CD1c-positive myeloid dendritic cell (primary cell): ENCODE data around the gene PCDHGA8.
"Not testable (repeated sequence)": the region's sequence is repeated elsewhere in the genome, so short reads cannot be mapped to it uniquely, and the experiment has no call there.

Experiments
- DNase-seq: peaks from one replicate; pipeline ENCODE4 v3.0.0-alpha.2; 2016; ENCODE audit errors: extremely low spot score

Gene PCDHGA8

GRCh38 chr5:141392429-141393198, at the start of gene PCDHGA8:
Gene PCDHGA8 (plus strand): TSS chr5:141392633. CDS start chr5:141392814, 181 bp downstream.
- no peak for DNase-seq

GRCh38 chr5:141342773-141343172, 49.7 kb upstream of the PCDHGA8 start:
- DNase-seq = no peak

GRCh38 chr5:141343242-141343952, 49.0 kb upstream of the PCDHGA8 start, which contains the start of gene PCDHGA3:
Gene PCDHGA3 (plus strand): TSS chr5:141343829. CDS start chr5:141344034, 205 bp downstream.
- peak; percentile 22 for DNase-seq

DNA sequence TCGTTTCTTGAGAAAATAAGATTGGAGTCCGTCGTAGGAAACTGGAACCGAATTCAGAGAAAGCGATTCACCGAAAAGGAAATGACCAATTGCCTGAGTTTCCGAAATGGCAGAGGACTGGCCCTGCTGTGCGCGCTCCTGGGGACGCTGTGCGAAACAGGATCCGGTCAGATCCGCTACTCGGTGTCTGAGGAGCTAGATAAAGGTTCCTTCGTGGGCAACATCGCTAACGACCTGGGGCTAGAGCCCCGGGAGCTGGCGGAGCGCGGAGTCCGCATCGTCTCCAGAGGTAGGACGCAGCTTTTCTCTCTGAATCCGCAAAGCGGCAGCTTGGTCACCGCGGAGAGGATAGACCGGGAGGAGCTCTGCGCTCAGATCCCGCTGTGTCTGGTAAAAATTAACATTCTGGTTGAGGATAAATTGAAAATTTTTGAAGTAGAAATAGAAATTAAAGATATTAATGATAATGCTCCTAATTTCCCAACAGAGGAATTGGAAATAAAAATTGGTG, 48.4 kb upstream of the PCDHGA8 start:
- no peak for DNase-seq

- no peak for DNase-seq
Observed at GRCh38 chr5:141345327-141345726, 47.1 kb upstream of the PCDHGA8 start.

GRCh38 chr5:141346017-141346416, 46.4 kb upstream of the PCDHGA8 start:
- DNase-seq = not testable (repeated sequence)

GRCh38 chr5:141349917-141350619, 42.4 kb upstream of the PCDHGA8 start, which contains the start of gene PCDHGB1:
Gene PCDHGB1 (plus strand): TSS chr5:141350099. CDS start chr5:141350261, 162 bp downstream.
- peak; percentile 47 for DNase-seq

DNA sequence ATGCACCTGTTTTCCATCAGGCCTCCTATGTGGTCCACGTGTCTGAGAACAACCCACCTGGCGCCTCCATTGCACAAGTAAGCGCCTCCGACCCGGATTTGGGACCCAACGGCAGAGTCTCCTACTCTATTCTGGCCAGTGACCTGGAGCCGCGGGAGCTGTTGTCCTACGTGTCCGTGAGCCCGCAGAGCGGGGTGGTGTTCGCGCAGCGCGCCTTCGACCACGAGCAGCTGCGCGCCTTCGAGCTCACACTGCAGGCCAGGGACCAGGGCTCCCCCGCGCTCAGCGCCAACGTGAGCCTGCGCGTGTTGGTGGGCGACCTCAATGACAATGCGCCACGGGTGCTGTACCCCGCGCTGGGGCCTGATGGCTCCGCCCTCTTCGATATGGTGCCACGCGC, 40.8 kb upstream of the PCDHGA8 start:
- no peak for DNase-seq

DNA sequence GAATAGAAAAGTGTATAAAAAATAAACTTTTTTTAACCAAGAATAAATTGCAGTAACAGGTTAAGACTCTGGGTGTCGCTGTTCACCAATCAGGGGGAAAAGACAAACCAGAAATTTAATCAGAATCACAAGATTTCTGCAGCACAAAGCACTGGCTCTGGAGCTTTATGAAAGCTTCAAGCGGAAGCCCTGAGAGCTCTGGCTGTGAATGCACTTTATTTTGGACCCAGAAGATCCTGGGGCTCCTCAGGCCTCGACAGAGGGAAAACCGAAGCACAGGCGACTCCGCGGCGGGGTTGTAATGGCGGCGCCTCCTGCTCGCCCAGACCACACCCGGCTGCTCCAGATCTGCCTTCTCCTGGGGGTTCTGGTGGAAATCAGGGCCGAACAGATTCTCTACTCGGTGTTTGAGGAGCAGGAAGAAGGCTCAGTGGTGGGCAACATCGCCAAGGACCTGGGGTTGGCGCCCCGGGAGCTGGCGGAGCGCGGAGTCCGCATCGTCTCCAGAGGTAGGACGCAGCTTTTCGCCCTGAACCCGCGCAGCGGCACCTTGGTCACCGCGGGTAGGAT, 37.4 kb upstream of the PCDHGA8 start, which contains the start of gene PCDHGA4:
TSS of gene PCDHGA4 (plus strand) at position 122 of the 570 bp plus-strand sequence. CDS start at position 209, 87 bp downstream.
- peak; percentile 19 for DNase-seq

DNA sequence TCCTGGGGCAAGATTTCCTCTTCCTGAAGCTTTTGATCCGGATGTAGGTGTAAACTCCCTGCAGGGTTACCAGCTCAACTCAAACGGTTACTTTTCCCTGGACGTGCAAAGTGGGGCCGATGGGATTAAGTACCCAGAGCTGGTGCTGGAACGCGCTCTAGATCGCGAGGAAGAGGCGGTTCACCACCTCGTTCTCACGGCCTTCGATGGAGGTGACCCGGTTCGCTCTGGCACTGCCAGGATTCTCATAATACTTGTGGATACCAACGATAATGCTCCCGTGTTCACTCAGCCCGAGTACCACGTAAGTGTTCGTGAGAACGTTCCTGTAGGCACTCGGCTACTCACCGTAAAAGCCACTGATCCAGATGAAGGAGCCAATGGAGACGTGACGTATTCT, 36.8 kb upstream of the PCDHGA8 start:
- DNase-seq = no peak

DNA sequence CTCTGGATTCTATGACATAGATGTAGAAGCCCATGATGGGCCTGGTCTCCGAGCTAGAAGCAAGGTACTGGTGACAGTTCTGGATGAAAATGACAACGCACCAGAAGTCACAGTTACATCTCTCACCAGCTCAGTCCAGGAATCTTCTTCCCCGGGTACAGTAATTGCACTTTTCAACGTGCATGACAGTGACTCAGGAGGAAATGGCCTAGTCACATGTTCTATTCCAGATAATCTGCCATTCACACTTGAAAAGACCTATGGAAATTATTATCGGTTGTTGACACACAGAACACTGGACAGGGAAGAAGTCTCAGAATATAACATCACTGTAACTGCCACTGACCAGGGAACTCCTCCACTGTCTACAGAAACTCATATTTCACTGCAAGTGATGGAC, 36.3 kb upstream of the PCDHGA8 start:
- no peak for DNase-seq

- no peak for DNase-seq
Observed at GRCh38 chr5:141356950-141357349, 35.5 kb upstream of the PCDHGA8 start.

GRCh38 chr5:141359790-141360426, 32.5 kb upstream of the PCDHGA8 start, which contains the start of gene PCDHGB2:
Gene PCDHGB2 (plus strand): TSS chr5:141359994. CDS start chr5:141360136, 142 bp downstream.
- DNase-seq = peak; percentile 49

DNA sequence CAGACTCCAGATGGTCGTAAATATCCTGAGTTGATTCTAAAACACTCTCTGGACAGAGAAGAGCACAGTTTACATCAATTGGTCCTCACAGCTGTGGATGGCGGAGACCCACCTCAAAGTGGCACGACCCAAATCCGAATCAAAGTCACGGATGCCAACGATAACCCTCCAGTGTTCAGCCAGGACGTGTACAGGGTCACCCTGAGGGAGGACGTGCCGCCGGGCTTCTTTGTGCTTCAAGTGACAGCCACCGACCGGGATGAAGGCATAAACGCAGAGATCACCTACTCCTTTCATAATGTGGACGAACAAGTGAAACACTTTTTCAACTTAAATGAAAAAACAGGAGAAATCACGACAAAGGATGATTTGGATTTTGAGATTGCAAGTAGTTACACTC, 31.7 kb upstream of the PCDHGA8 start:
- DNase-seq = no peak

DNA sequence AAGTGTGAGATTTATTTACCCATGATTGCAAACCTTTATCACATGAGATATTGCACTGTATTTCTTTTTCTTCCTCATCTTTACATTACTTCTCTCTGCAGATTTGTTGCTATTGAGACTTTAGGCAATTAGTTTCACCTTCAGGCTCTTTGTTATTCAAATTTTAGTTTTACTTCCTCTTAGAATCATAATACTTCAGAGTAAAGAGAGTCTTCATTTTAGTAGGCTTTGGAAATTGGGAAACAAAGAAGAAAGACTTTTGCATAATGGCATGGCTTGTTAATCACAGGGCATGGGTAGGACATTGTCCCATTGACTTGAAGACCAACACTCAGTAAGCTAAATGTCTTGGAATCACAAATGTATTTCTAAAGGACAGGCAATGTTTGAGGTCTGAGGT, 29.7 kb upstream of the PCDHGA8 start:
- DNase-seq = no peak

- DNase-seq = no peak
Observed at GRCh38 chr5:141363952-141364660, 28.3 kb upstream of the PCDHGA8 start, which contains the start of gene PCDHGA5. Gene PCDHGA5 (plus strand): TSS chr5:141364162. CDS start chr5:141364331, 169 bp downstream.

- no peak for DNase-seq
Observed at GRCh38 chr5:141366016-141366896, 26.2 kb upstream of the PCDHGA8 start.

DNA sequence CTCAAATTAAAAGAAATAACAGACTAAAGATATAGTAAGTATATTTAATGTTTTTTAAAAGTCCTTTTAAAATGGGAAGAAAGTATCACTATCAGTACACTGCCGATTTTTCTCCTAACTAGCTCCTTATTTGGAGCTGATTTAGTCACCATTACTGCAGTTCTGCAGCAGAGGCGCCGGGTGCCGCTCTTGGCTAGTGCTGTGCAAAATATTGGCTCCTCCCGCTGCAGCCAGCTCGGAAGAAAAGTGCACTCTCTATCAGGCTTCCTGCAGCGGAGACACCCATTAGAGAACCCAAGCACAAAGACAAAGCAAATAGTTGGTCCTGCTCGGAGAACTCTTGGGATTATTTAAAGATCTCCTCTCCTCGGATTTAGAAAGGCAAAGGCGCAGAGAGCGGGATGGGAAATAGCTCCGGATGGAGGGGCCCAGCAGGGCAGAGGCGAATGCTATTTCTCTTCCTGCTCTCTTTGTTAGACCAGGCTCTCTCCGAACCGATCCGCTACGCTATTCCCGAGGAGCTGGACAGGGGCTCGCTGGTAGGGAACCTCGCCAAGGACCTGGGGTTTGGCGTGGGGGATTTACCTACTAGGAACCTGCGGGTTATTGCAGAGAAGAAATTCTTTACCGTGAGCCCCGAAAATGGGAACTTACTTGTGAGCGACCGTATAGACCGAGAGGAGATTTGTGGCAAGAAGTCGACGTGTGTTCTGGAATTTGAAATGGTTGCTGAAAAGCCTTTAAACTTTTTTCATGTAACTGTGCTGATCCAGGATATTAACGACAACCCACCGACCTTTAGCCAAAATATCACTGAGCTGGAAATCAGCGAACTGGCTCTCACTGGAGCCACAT, 22.2 kb upstream of the PCDHGA8 start, which contains the start of gene PCDHGB3:
TSS of gene PCDHGB3 (plus strand) at position 249 of the 855 bp plus-strand sequence. CDS start at position 402, 153 bp downstream.
- DNase-seq = peak; percentile 31
